ENCODE data around the gene CYP2W1. TPM values are rescaled to one million over a fixed set of nuclear protein-coding genes. Genes with fewer than 3 reads are reported as not detected.

Gene CYP2W1
- total and polyA plus RNA-seq, 10 of the 15 experiments (the other 5 are each of a cell fraction or from before 2014, with no cell fraction given), result not detected

GRCh38 chr7:986766-987751, 4.1 kb downstream of the CYP2W1 start:
- intact Hi-C loops (cut with micrococcal nuclease; ENCODE audit: unreplicated experiment), result no loop called here
- ChIA-PET RAD21 (ENCODE audit: unreplicated experiment) (no interaction called here), POLR2A (interaction anchor here (1.5 kb wide), 1 partner anchor 9 kb away, joined by 7 read pairs; no protein-coding TSS in a partner anchor), SMC1A (ENCODE audit: uncharacterized antibody, unreplicated experiment) (interaction anchor here (0.9 kb wide), 1 partner anchor 15 kb away, joined by 3 read pairs; no protein-coding TSS in a partner anchor), CTCF (interaction anchor here (0.7 to 1.6 kb wide), 3 partner anchors 9 to 182 kb away, joined by 3 to 8 read pairs (median 7); no protein-coding TSS in a partner anchor)
- Histone ChIP-seq H3K4me1 (ENCODE audit: control insufficient read depth, insufficient read depth, low read length) (no peaks in the 10 kb centered on the region), H3K4me2 (ENCODE audit: control insufficient read depth, insufficient read depth) (no peak overlapping the region), H3K27ac (ENCODE audit: control insufficient read depth, insufficient read depth) (no peak overlapping the region), H3K27me3 (replicated peaks in 1 of 2; ENCODE audit: control insufficient read depth in 2 of 2, insufficient read depth in 2 of 2, low read length in 1 of 2) (no peaks in the 10 kb centered on the region; a peak in 2 of 4 replicates), H3K4me3 (no peak overlapping the region), H2AFZ (ENCODE audit: control insufficient read depth, low read depth, low read length) (no peak overlapping the region), H4K20me1 (ENCODE audit: control insufficient read depth, insufficient read depth) (no peaks in the 10 kb centered on the region), H3K36me3 (ENCODE audit: control insufficient read depth in 2 of 2, insufficient read depth in 2 of 2, low read length in 1 of 2) (no peaks in the 10 kb centered on the region), H3K9me3 (replicated peaks; ENCODE audit: control insufficient read depth, insufficient read depth, low read length) (no peaks in the 10 kb centered on the region), H3K9ac (ENCODE audit: control insufficient read depth, insufficient read depth, low read length) (no peak overlapping the region), H3K79me2 (ENCODE audit: control insufficient read depth, insufficient read depth, low read length) (no peaks in the 10 kb centered on the region)
- WGBS (ENCODE audit: insufficient coverage, insufficient replicate concordance, low lambda C conversion rate, missing lambda C conversion rate), result 56% methylated on average over 50 of the region's 56 CpGs
- no peak for DNase-seq (ENCODE audit: low read depth, low spot score)
- BruUV-seq (replicated peaks), result no TSS peak
- no peak for FAIRE-seq
- ATAC-seq, result no peak
- in situ Hi-C loops (cut with MboI), result no loop called here
- TF ChIP-seq BHLHE40 (IDR thresholded peaks at IDR 0.05; ENCODE audit: borderline replicate concordance in 1 of 2, low read depth in 2 of 2, low read length in 1 of 2) (peak in 1 of 2 experiments; percentile 61; a peak in 2 of 4 replicates), ZBTB33 (IDR thresholded peaks at IDR 0.05) (peak; percentile 92), POLR2A (IDR thresholded peaks at IDR 0.05; ENCODE audit: low read depth, low read length) (0 out of 2 replicates have a peak, but pooled peaks have one; percentile 24), BACH1 (IDR thresholded peaks at IDR 0.05; ENCODE audit: borderline replicate concordance) (no peak), MYC (IDR thresholded peaks at IDR 0.05; ENCODE audit: insufficient read depth, insufficient read length, insufficient replicate concordance, low read length, severe bottlenecking) (no peak), SP1 (IDR thresholded peaks at IDR 0.05; ENCODE audit: low read depth, low read length) (no peak), HDAC2 (IDR thresholded peaks at IDR 0.05) (no peak), HDGF (IDR thresholded peaks at IDR 0.05) (no peak), ZNF217 (IDR thresholded peaks at IDR 0.05) (no peak)
